GM12878 (cell line): ENCODE data around the gene SAXO1.

Source experiments
- BHLHE40 ChIP-seq, 2 experiments: fragments of 450-650 bp in 1 of 2; IDR thresholded peaks; 2 replicates each; pipeline ENCODE4 v1.6.1; 2011 to 2017; ENCODE audit warnings: low read depth in 2 of 2, borderline replicate concordance in 1 of 2, improper control_type of control experiment in 1 of 2, low read length in 1 of 2, mild to moderate bottlenecking in 1 of 2
- CTCF ChIP-seq, 3 experiments: IDR thresholded peaks in 2 of 3; conservative IDR thresholded peaks in 1 of 3; 2 replicates each; pipeline ENCODE4 v1.5.1; 2011; ENCODE audit warnings: low read depth in 3 of 3, low read length in 3 of 3, mild to moderate bottlenecking in 3 of 3, control low read depth in 2 of 3, moderate library complexity in 2 of 3, inconsistent platforms in 1 of 3, mixed read lengths in 1 of 3; ENCODE audit not compliant: control insufficient read depth in 2 of 3, insufficient read depth in 1 of 3; ENCODE audit errors: extremely low read depth in 1 of 3
- EP300 ChIP-seq, 2 experiments: fragments of 150-350 bp in 1 of 2; IDR thresholded peaks; 2 replicates each; pipeline ENCODE4 v1.6.1; 2011 to 2012; ENCODE audit warnings: low read depth in 2 of 2, low read length in 2 of 2, borderline replicate concordance in 1 of 2, improper control_type of control experiment in 1 of 2, inconsistent platforms in 1 of 2; ENCODE audit not compliant: control insufficient read depth in 1 of 2
- POLR2AphosphoS5 ChIP-seq: IDR thresholded peaks from 2 replicates; pipeline ENCODE4 v1.6.1; 2011; ENCODE audit warnings: mild to moderate bottlenecking, low read length, inconsistent platforms
- ZBTB40 ChIP-seq: fragments of 450-650 bp; IDR thresholded peaks from 2 replicates; pipeline ENCODE4 v1.6.1; 2016; ENCODE audit warnings: mild to moderate bottlenecking, moderate library complexity, borderline replicate concordance
- ZNF207 ChIP-seq: fragments of 450-650 bp; IDR thresholded peaks from 2 replicates; pipeline ENCODE4 v1.6.1; 2014; ENCODE audit warnings: antibody characterized with exemption, mild to moderate bottlenecking, borderline replicate concordance

- TF ChIP-seq EP300 (IDR thresholded peaks at IDR 0.05; ENCODE audit: borderline replicate concordance in 1 of 2, control insufficient read depth in 1 of 2, low read depth in 2 of 2, low read length in 2 of 2), result no peak
- TF ChIP-seq ZNF207, result no peak
- TF ChIP-seq BHLHE40 (IDR thresholded peaks at IDR 0.05; ENCODE audit: borderline replicate concordance in 1 of 2, low read depth in 2 of 2, low read length in 1 of 2), result no peak
- no peak for TF ChIP-seq ZBTB40
- TF ChIP-seq POLR2AphosphoS5, result no peak
- TF ChIP-seq CTCF (IDR thresholded peaks at IDR 0.05 in 2 of 3, conservative IDR thresholded peaks at IDR 0.05 in 1 of 3; ENCODE audit: control insufficient read depth in 2 of 3, extremely low read depth in 1 of 3, insufficient read depth in 1 of 3, low read depth in 3 of 3, low read length in 3 of 3), result no peak
Measured at GRCh38 chr9:18988003-18988402, 45.0 kb downstream of the SAXO1 start.
